GM21447 (cell line): Measurements from ENCODE around the gene COBLL1.

Experiments
- ATAC-seq: cut with Tn5 transposase; IDR thresholded peaks from one replicate; pipeline ENCODE4 v1.9.1; 2021; ENCODE audit not compliant: unreplicated experiment

Gene COBLL1

DNA sequence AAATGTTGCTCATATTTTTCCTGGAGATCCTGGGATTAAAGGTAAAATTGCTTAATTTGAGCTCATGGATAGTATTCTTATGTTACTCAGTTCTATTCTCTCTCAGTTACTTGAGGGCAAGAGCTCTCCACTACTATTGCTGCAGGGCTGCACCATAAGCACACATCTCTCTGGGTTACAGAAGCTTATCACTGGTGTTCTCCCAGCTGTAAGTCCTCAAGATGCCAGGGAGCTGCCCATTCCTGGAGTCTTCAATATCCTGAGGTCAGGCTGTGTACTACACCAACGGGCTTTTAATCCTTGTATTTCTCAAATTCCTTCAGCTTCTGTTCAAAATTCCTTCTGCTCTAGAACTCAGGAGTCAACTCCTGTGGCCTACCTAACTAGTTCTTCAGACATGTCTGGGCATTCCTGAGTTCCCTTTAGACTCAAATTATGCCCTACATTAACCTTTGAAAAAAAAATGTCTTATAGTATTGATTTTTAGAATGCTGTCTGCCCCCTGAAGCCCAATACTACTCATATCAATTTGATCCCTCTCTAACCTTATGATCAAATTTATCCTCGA, 17.7 kb upstream of the COBLL1 start:
- ATAC-seq = no peak

GRCh38 chr2:164852086-164852485, 10.5 kb upstream of the COBLL1 start:
- ATAC-seq = no peak

- ATAC-seq = no peak
These were observed 8.6 kb upstream of the COBLL1 start for GRCh38 chr2:164850235-164850634.

GRCh38 chr2:164849506-164849905, 7.9 kb upstream of the COBLL1 start:
- no peak for ATAC-seq

- no peak for ATAC-seq
These were observed 6.5 kb upstream of the COBLL1 start for GRCh38 chr2:164847981-164848741.

DNA sequence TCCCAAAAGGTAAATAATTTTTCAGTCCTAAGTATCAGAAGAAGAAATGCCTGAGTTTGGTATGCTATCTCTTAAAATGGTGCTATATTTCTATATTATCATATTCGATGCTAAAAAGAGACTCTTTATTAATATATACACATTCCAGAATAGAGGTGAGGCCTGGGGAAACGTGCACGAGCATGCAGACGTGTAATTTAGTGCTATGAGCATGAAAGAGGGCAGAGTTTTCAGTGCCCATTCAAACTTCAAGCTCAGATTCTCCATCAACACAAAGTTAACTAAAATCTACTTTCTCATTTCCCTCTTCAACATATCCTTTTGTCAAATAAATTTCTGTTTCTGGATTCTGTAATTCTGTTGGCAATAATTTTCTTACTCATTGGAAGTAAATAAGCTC, 5.7 kb upstream of the COBLL1 start:
- ATAC-seq = no peak

DNA sequence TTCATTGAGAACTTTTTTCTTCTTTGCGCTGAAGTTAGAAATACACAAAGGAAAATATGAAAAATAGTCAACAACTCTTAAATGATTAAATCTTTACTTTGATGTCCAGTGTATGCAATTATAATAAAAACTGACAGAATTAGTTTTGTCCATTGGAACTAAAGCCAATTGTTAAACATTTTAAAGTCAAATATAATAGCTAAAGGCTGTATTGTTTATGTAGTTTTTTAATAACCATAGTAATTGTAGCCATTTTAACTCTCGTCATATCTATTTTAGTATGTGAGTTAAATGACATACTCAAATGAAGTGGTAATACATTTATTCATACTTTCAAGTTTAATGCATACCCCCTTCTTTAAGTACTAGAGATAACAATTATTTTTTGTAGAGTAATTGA, 4.7 kb upstream of the COBLL1 start:
- ATAC-seq = no peak

DNA sequence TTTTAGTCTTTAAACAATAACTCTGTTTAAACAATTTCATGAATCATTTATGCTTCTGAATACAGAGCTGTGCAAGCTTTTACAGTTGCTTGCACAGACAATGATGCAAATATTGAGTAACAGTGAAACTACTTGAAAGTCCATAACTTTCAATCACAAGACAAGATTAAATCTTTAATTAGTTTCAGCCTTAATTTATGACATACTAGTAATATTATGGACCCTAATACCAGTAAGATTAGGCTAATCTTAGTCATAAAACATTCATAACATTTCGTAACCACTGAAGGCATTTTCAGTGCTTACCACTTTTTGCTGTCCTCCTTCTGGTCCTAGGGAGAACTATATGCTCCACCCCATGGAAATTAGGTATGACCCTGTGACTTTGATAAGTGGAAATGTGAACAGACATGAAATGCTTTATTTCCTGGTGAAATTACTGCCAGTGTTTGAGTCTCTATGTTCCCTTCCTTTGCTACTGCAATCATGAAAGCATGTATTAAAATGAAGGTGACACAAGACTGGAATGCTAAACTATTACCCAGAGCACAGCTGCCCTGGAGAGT, 1.8 kb upstream of the COBLL1 start:
- no peak for ATAC-seq

- ATAC-seq = no peak
These were observed 972 bp upstream of the COBLL1 start for GRCh38 chr2:164842624-164842966.

DNA sequence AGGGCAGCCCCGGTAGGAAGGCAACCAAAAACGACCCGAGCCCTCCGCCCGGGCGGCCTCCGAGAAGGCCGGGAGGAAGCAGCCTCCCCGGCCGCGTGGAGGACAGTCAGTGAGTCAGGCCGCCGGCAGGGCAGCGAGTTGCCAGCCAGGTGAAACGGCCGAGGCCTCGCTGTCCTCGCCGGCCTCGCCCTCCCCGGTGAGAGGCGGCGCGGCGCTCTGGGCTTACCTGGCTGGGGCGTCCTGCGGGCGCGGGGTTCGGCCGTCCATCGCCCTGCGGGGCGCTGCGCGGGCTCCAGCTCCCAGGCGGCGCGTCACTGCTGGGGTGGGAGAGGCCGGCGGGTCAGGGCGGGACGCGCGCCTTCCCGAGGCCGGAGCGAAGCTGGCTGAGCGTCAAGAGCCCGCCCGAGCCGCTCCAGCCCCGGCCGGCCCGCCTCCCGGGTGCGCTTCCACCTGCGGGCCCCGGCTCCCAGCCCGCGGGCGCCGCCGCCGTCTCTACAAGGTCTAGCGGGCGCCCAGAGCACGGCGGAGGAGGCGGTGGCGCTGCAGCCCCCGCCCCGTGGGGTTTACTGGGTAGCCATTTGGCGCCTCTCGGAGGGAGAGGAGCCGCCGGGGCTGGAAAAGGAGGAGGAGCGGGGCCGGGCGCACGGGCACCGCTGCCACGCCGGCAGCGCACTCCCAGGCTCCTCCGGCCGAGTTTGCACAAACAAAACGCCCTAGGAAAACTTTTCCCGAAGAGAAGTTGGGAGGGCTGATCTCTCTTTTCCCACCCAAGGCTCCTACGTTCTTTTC, 499 bp downstream of the COBLL1 start:
- peak; percentile 54 for ATAC-seq

DNA sequence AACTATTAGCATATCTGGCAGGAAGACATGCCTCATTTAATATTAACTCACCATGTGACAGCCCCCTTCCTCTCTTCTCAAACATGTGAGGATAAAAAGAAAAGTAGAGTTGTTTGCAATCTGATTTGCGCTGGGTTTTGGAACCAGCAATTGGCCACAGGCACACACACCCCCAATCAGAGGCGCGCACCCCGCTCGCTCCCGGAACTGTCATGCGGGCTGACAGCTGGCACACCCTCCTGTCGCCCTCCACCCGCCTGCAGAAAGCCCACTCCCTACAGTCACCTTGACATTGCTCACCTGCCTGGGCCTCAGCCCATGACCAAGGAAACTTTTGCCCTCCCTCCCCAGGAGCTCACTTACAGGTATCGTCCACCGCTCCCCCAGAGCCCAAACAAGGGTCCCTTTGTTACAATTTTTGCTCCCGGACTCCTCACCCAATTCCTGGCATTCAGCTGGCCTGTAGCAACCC, 1.1 kb downstream of the COBLL1 start:
- no peak for ATAC-seq

GRCh38 chr2:164839914-164840457, 1.6 kb downstream of the COBLL1 start:
- no peak for ATAC-seq

GRCh38 chr2:164837807-164838206, 3.8 kb downstream of the COBLL1 start:
- ATAC-seq = no peak

- ATAC-seq = no peak
These were observed 4.7 kb downstream of the COBLL1 start for GRCh38 chr2:164836907-164837306.

DNA sequence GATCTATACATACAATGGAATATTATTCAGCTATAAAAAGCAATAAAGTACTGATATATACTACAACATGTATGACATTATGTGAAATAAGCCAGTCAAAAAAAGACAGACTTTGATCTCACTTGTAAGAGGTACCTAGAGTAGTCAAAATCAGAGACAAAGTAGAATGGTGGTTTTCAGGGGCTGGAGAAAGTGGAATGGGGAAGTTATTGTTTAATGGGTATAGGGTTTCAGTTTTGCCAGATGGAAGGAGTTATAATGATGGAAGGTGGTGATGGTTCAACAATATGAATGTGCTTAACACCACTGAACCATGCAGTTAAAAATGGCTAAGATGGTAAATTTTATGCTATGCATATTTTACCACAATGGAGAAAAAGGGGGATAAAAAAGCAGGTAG, 6.3 kb downstream of the COBLL1 start:
- ATAC-seq = no peak

DNA sequence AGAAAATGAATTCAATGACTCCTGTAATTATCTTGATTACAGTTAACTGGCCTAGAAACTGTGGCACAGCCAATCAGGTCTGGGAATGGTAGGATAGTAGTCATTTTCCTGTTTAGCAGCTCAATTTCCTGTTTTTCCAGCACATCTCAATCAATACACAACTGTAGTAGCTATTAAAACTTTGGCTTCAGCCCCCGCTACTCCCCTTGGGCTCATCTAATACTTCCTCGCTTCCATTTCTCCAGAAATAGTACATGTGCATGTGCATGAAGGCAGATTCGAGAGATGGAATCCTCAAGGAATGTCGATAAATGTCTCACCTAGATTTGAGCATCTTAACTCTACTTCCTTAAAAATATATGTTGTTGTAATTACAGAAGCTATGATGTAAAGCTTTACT, 9.7 kb downstream of the COBLL1 start:
- no peak for ATAC-seq

GRCh38 chr2:164831180-164831579, 10.4 kb downstream of the COBLL1 start:
- no peak for ATAC-seq

- no peak for ATAC-seq
These were observed 15.1 kb downstream of the COBLL1 start for GRCh38 chr2:164826293-164827243.

DNA sequence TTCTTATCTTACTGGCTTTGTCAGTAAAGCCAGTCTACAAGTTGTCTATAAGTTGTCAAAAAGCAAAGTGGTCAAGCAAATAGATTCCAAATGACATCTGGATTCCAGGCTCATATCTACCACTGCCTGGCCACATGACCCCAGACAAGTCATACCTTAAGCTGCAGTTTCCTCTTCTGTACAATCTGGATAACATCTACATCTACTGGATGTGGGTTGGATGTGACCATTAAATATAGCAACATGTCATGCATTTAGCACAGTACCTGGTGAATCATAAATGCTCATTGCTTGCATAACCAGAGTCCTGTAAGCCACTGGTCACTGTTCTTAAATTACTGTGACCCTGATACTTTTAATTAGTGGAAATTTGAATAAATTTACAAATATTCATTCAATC, 16.8 kb downstream of the COBLL1 start:
- ATAC-seq = no peak

DNA sequence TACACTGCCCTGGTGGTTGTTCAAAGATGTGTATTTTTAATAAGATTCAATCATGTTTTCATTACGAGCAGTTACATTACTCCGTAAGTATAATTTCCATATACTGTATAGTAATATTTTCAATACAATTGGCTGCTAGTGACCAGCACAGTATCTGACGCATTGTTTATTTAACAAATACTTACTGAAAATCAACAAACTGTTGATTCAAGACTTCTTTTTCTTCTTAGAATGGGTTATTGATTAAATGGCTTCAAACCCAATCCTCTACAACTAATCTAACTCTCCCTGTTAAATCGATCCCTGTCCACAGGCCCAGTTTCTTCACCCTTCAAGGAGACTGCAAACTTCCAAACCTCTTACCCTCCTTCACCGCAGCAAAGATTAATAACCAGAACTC, 18.5 kb downstream of the COBLL1 start:
- ATAC-seq = no peak
